HEK293 (cell line): ENCODE results near the gene ATP13A3.
A peak's percentile ranks its signal among the peaks of the same experiment; 100 is the strongest.

Experiments
- CTCF ChIA-PET: fragments of 350-600 bp; formaldehyde crosslinking; extraction: SDS; loops from one replicate; lab custom pipeline; 2021; ENCODE audit warnings: antibody characterized with exemption; lab: Yijun Ruan, JAX
- POLR2A ChIA-PET: fragments of 300-600 bp; formaldehyde crosslinking; extraction: SDS; loops from one replicate; lab custom pipeline; 2020; ENCODE audit warnings: antibody characterized with exemption, inconsistent platforms; lab: Yijun Ruan, JAX
- H3K27ac ChIP-seq: fragments of 200-500 bp; sonication (Bioruptor generic); 2 replicates; pipeline ENCODE4 v1.5.1; 2014; ENCODE audit warnings: low read depth, low read length, control low read depth, inconsistent platforms; ENCODE audit errors: extremely low read depth
- H3K36me3 ChIP-seq, 2 experiments: fragments of 200-500 bp in 1 of 2; sonication (Bioruptor generic) in 1 of 2; 1 replicate in 1 of 2; 2 replicates in 1 of 2; pipeline ENCODE4 v1.5.1; 2014 to 2017; ENCODE audit warnings: inconsistent platforms in 2 of 2, low read length in 2 of 2; ENCODE audit not compliant: control insufficient read depth in 2 of 2, insufficient read depth in 1 of 2
- H3K4me1 ChIP-seq: fragments of 200-500 bp; sonication (Bioruptor generic); 2 replicates; pipeline ENCODE4 v1.5.1; 2014; ENCODE audit warnings: mild to moderate bottlenecking, low read length, inconsistent platforms; ENCODE audit not compliant: control insufficient read depth, insufficient read depth
- H3K4me3 ChIP-seq: 2 replicates; pipeline ENCODE4 v1.5.1; 2011; ENCODE audit warnings: low read depth, mild to moderate bottlenecking, control low read depth, low read length, moderate library complexity
- H3K9me3 ChIP-seq: fragments of 200-500 bp; sonication (Bioruptor generic); 2 replicates; pipeline ENCODE4 v1.5.1; 2014; ENCODE audit warnings: low read depth, low read length, inconsistent platforms; ENCODE audit not compliant: control insufficient read depth, insufficient read depth
- ATF2 ChIP-seq: fragments of 450-650 bp; formaldehyde crosslinking; IDR thresholded peaks from 2 replicates; pipeline ENCODE4 v1.5.1; 2016; ENCODE audit warnings: missing biosample characterization, missing genetic modification characterization, low read depth
- ELK4 ChIP-seq: IDR thresholded peaks from 2 replicates; pipeline ENCODE4 v1.6.1; 2011; ENCODE audit warnings: mild to moderate bottlenecking, low read depth, low read length, borderline replicate concordance
- IKZF3 ChIP-seq: fragments of 450-650 bp; IDR thresholded peaks from 2 replicates; pipeline ENCODE4 v1.5.0; 2018; ENCODE audit warnings: missing biosample characterization, mild to moderate bottlenecking, missing genetic modification characterization, moderate library complexity
- KLF10 ChIP-seq: fragments of 450-650 bp; IDR thresholded peaks from 2 replicates; pipeline ENCODE4 v1.5.1; 2018; ENCODE audit warnings: missing biosample characterization, mild to moderate bottlenecking, missing genetic modification characterization
- KLF16 ChIP-seq: fragments of 450-650 bp; formaldehyde crosslinking; IDR thresholded peaks from 2 replicates; pipeline ENCODE4 v1.5.1; 2017; ENCODE audit warnings: missing biosample characterization, missing genetic modification characterization
- OVOL3 ChIP-seq: fragments of 450-650 bp; formaldehyde crosslinking; IDR thresholded peaks from 2 replicates; pipeline ENCODE4 v1.5.1; 2016; ENCODE audit warnings: missing biosample characterization, missing genetic modification characterization
- RBAK ChIP-seq: fragments of 450-650 bp; formaldehyde crosslinking; IDR thresholded peaks from 2 replicates; pipeline ENCODE4 v1.5.1; 2016; ENCODE audit warnings: missing biosample characterization, missing genetic modification characterization
- SP7 ChIP-seq: fragments of 450-650 bp; formaldehyde crosslinking; IDR thresholded peaks from 2 replicates; pipeline ENCODE4 v1.5.1; 2016; ENCODE audit warnings: missing biosample characterization, missing genetic modification characterization
- YY2 ChIP-seq: fragments of 450-650 bp; formaldehyde crosslinking; IDR thresholded peaks from 2 replicates; pipeline ENCODE4 v1.5.1; 2016; ENCODE audit warnings: missing biosample characterization, missing genetic modification characterization
- ZFP37 ChIP-seq: fragments of 450-650 bp; formaldehyde crosslinking; IDR thresholded peaks from 2 replicates; pipeline ENCODE4 v1.5.1; 2016; ENCODE audit warnings: missing biosample characterization, missing genetic modification characterization
- ZNF138 ChIP-seq: fragments of 450-650 bp; formaldehyde crosslinking; IDR thresholded peaks from 2 replicates; pipeline ENCODE4 v1.5.1; 2016; ENCODE audit warnings: missing biosample characterization, missing genetic modification characterization, borderline replicate concordance
- ZNF239 ChIP-seq: fragments of 450-650 bp; formaldehyde crosslinking; IDR thresholded peaks from 2 replicates; pipeline ENCODE4 v1.5.1; 2016; ENCODE audit warnings: missing biosample characterization, missing genetic modification characterization
- ZNF26 ChIP-seq: fragments of 450-650 bp; formaldehyde crosslinking; IDR thresholded peaks from 2 replicates; pipeline ENCODE4 v1.5.1; 2016; ENCODE audit warnings: missing biosample characterization, missing genetic modification characterization
- ZNF280D ChIP-seq: fragments of 450-650 bp; formaldehyde crosslinking; IDR thresholded peaks from 2 replicates; pipeline ENCODE4 v1.5.1; 2016; ENCODE audit warnings: missing biosample characterization, missing genetic modification characterization
- ZNF292 ChIP-seq: fragments of 450-650 bp; formaldehyde crosslinking; IDR thresholded peaks from 2 replicates; pipeline ENCODE4 v1.5.1; 2016; ENCODE audit warnings: low read depth, missing biosample characterization, missing genetic modification characterization, borderline replicate concordance
- ZNF341 ChIP-seq: fragments of 450-650 bp; formaldehyde crosslinking; IDR thresholded peaks from 2 replicates; pipeline ENCODE4; 2016; ENCODE audit warnings: low read depth, missing biosample characterization, missing genetic modification characterization
- ZNF48 ChIP-seq: fragments of 450-650 bp; formaldehyde crosslinking; IDR thresholded peaks from 2 replicates; pipeline ENCODE4 v1.5.1; 2016; ENCODE audit warnings: missing biosample characterization, missing genetic modification characterization
- ZNF514 ChIP-seq: fragments of 450-650 bp; formaldehyde crosslinking; IDR thresholded peaks from 2 replicates; pipeline ENCODE4 v1.5.1; 2016; ENCODE audit warnings: missing biosample characterization, missing genetic modification characterization
- ZNF664 ChIP-seq: fragments of 450-650 bp; formaldehyde crosslinking; IDR thresholded peaks from 2 replicates; pipeline ENCODE4 v1.5.1; 2016; ENCODE audit warnings: missing biosample characterization, missing genetic modification characterization
- ZNF776 ChIP-seq: fragments of 450-650 bp; formaldehyde crosslinking; IDR thresholded peaks from 2 replicates; pipeline ENCODE4 v1.5.0; 2017; ENCODE audit warnings: missing biosample characterization, missing genetic modification characterization, borderline replicate concordance

Gene ATP13A3

GRCh38 chr3:194447657-194448056 lies 39.1 kb downstream of the ATP13A3 start:
- no peak overlapping the region for H3K27ac ChIP-seq
- CTCF ChIA-PET, result interaction anchor here (0.6 to 1.5 kb wide), 3 partner anchors 9 to 146 kb away, joined by 4 to 5 read pairs (median 4); no protein-coding TSS in a partner anchor
- TF ChIP-seq ZNF664, result peak; percentile 94
- no peak for TF ChIP-seq ZNF514 (tag by site-specific recombination)
- no peak for TF ChIP-seq ZNF138 (tag by site-specific recombination)
- peaks cover 29 to 85% of the 10 kb centered on the region in 2 experiments for H3K36me3 ChIP-seq
- no peak overlapping the region for H3K4me3 ChIP-seq
- POLR2A ChIA-PET, result interaction anchor here (0.7 kb wide), 1 partner anchor 760 kb away, joined by 5 read pairs; no protein-coding TSS in a partner anchor
- no peaks in the 10 kb centered on the region for H3K4me1 ChIP-seq
- no peaks in the 10 kb centered on the region for H3K9me3 ChIP-seq

GRCh38 chr3:194447161-194447560 lies 39.6 kb downstream of the ATP13A3 start:
- POLR2A ChIA-PET, result interaction anchor here (0.7 kb wide), 1 partner anchor 760 kb away, joined by 5 read pairs; no protein-coding TSS in a partner anchor
- no peaks in the 10 kb centered on the region for H3K9me3 ChIP-seq
- H3K36me3 ChIP-seq, result peaks cover 27 to 85% of the 10 kb centered on the region in 2 experiments
- TF ChIP-seq ZNF280D (tag by site-specific recombination) (no peak), ZFP37 (tag by site-specific recombination) (no peak), KLF16 (tag by site-specific recombination) (no peak), SP7 (0 out of 2 replicates have a peak, but pooled peaks have one; percentile 28)
- TF ChIP-seq, all 188 proteins: peak for 1
- CTCF ChIA-PET, result interaction anchor here (0.6 to 1.5 kb wide), 3 partner anchors 10 to 147 kb away, joined by 4 to 5 read pairs (median 4); no protein-coding TSS in a partner anchor
- Histone ChIP-seq H3K27ac (no peak overlapping the region), H3K4me3 (no peak overlapping the region), H3K4me1 (no peaks in the 10 kb centered on the region)

- Histone ChIP-seq H3K4me1 (no peaks in the 10 kb centered on the region), H3K27ac (no peak overlapping the region), H3K9me3 (no peaks in the 10 kb centered on the region), H3K4me3 (no peak overlapping the region), H3K36me3 (peaks cover 24 to 85% of the 10 kb centered on the region in 2 experiments)
- ChIA-PET POLR2A (interaction anchor here (1.0 kb wide), 1 partner anchor 37 kb away, joined by 3 read pairs; no protein-coding TSS in a partner anchor), CTCF (interaction anchor here (1.5 kb wide), 1 partner anchor 147 kb away, joined by 4 read pairs; no protein-coding TSS in a partner anchor)
- TF ChIP-seq IKZF3 (no peak), ATF2 (tag by site-specific recombination) (no peak), ZNF292 (tag by site-specific recombination) (no peak), ZNF776 (tag by site-specific recombination) (no peak), ZNF48 (no peak), KLF10 (tag by site-specific recombination) (no peak), YY2 (tag by site-specific recombination) (no peak), RBAK (tag by site-specific recombination) (no peak), ELK4 (no peak), ZNF138 (tag by site-specific recombination) (no peak), ZNF239 (tag by site-specific recombination) (no peak), OVOL3 (no peak), ZNF341 (tag by site-specific recombination) (no peak), ZNF26 (tag by site-specific recombination) (no peak)
- TF ChIP-seq, all 188 proteins: peak for 0
Observed at GRCh38 chr3:194446754-194447153, 40.0 kb downstream of the ATP13A3 start.
